ENCODE data around the gene OR14I1. TPM values are rescaled to one million over a fixed set of nuclear protein-coding genes. Genes with fewer than 3 reads are reported as not detected.

The OR14I1 gene
- total RNA-seq, 4 donors from 2014 or later: 1.6 TPM; not detected in 3

Other genes starting within 250 kb of the OR14I1 start
- gene OR2T3, start 229.4 kb downstream of the OR14I1 start, total RNA-seq: not detected
- not detected for gene OR2T5, start 214.2 kb downstream of the OR14I1 start, total RNA-seq
- under 1 TPM in 2 of 4 donors, not detected in 2; 0.10 to 0.98 TPM for gene OR2G6, start 194.7 kb downstream of the OR14I1 start, total RNA-seq
- 1 to 10 TPM in 1 of 4 donors, not detected in 3; 1.1 TPM for gene OR2T29, start 140.0 kb downstream of the OR14I1 start, total RNA-seq
- 1 to 10 TPM in 2 of 4 donors, not detected in 2; 1.1 to 2.0 TPM for gene OR2T34, start 128.0 kb downstream of the OR14I1 start, total RNA-seq
- under 1 TPM in 3 of 4 donors, not detected in 1; 0.19 to 0.83 (median 0.80) TPM for gene OR2T10, start 105.1 kb downstream of the OR14I1 start, total RNA-seq
- gene OR2T11, start 67.7 kb downstream of the OR14I1 start, total RNA-seq: 1 to 10 TPM in 1 of 4 donors, under 1 TPM in 3; 0.30 to 1.2 (median 0.55) TPM
- under 1 TPM in 1 of 4 donors, not detected in 3; 0.36 TPM for gene OR2T35, start 57.5 kb downstream of the OR14I1 start, total RNA-seq
- gene OR2T27, start 47.2 kb downstream of the OR14I1 start, total RNA-seq: not detected
- not detected for gene LYPD8, start 53.0 kb upstream of the OR14I1 start, total RNA-seq
- 10 to 100 TPM; 23.5 to 41.2 (median 29.4) TPM for gene SH3BP5L, start 123.1 kb upstream of the OR14I1 start, total RNA-seq
- gene ZNF672, start 135.5 kb upstream of the OR14I1 start, total RNA-seq: 10 to 100 TPM; 34.4 to 39.7 (median 38.8) TPM
- 100 to 1,000 TPM in 1 of 4 donors, 10 to 100 TPM in 3; 30.2 to 138 (median 52.6) TPM for gene ZNF692, start 156.3 kb upstream of the OR14I1 start, total RNA-seq
- gene PGBD2, start 203.5 kb upstream of the OR14I1 start, total RNA-seq: 10 to 100 TPM; 11.0 to 14.2 (median 11.5) TPM

Measured in suprapubic skin (tissue), 4 donors.